Ovary (tissue), 9 donors: ENCODE measurements around the gene DSCAM. TPM values are rescaled to one million over a fixed set of nuclear protein-coding genes. Genes with fewer than 3 reads are reported as not detected.

ENCODE experiments used
- DNase-seq, 5 donors: peaks; one replicate each; pipeline ENCODE4 v3.0.0-alpha.2; 2019 to 2020
- H3K27ac ChIP-seq, 2 donors: fragments of 200-600 bp; one replicate each; pipeline versions ENCODE4 v1.5.1 to v1.8.0; 2019 to 2022
- H3K27me3 ChIP-seq: fragments of 200-600 bp; one replicate; pipeline ENCODE4 v1.8.0; 2022
- H3K36me3 ChIP-seq: fragments of 200-600 bp; sonication (generic); one replicate; pipeline ENCODE4 v1.5.1; 2019
- H3K4me1 ChIP-seq: one replicate; pipeline ENCODE4 v1.8.1; 2013; ENCODE audit warnings: mild to moderate bottlenecking, moderate library complexity; ENCODE audit not compliant: insufficient read depth
- H3K4me3 ChIP-seq: fragments of 200-600 bp; sonication (generic); one replicate; pipeline ENCODE4 v1.5.1; 2017
- H3K9me3 ChIP-seq, 2 donors: fragments of 200-600 bp in 1 of 2; sonication (generic) in 1 of 2; one replicate each; pipeline versions ENCODE4 v1.5.1 to v1.8.1; 2013 to 2019; ENCODE audit warnings: mild to moderate bottlenecking in 1 of 2, moderate library complexity in 1 of 2
- CTCF ChIP-seq, 3 donors: fragments of 450-650 bp in 2 of 3; fragments of 200-600 bp in 1 of 3; IDR thresholded peaks; one replicate each; pipeline versions ENCODE4 v1.5.1 to v1.8.0; 2016 to 2022; ENCODE audit warnings: antibody characterized with exemption in 3 of 3, mild to moderate bottlenecking in 1 of 3
- EP300 ChIP-seq: sonication (generic); formaldehyde crosslinking; IDR thresholded peaks from one replicate; pipeline ENCODE4 v1.6.1; 2017; ENCODE audit warnings: antibody characterized with exemption
- POLR2A ChIP-seq: fragments of 450-650 bp; IDR thresholded peaks from one replicate; pipeline ENCODE4 v1.6.1; 2017; ENCODE audit warnings: antibody characterized with exemption, mild to moderate bottlenecking, moderate library complexity
- WGBS, 3 donors: extraction: QIAGEN DNeasy Blood & Tissue Kit in 1 of 3; methylation state at CpG; one replicate each; pipeline versions ENCODE4 v1.1.5 to v1.1.7; 2013 to 2017; 5-methylcytosine and 5-hydroxymethylcytosine counted together
- intact Hi-C, 4 donors: fragments of 100-400 bp; cut with DNase I; formaldehyde crosslinking; loops; one replicate each; pipeline versions ENCODE4 v1.11.0 to v1.15.1; 2022 to 2023
- polyA plus RNA-seq, 2 donors: library from polyadenylated mRNA; stranded (reverse); fragments of 200-250 nt in 1 of 2; fragments of 350-450 nt in 1 of 2; fragmentation: Illumina TruSeq in 1 of 2; extraction: RNeasy Lipid Tissue Mini Kit (QIAGEN cat#74804) in 1 of 2; gene quantifications; one replicate each; pipeline ENCODE4 v1.2.3, GENCODE V29; 2013 to 2014
- total RNA-seq, 7 donors: library from RNA; depleted of rRNA in 2 of 7; stranded (reverse); fragments of >200 nt in 2 of 7; fragmentation: NEBNext Ultra II Directional in 3 of 7; extraction: Animal tissue kit (Norgen Biotek cat#: 25700) in 3 of 7; gene quantifications; one replicate each; pipeline versions ENCODE4 v1.1.0 to v1.2.4, GENCODE V29; 2016 to 2023
- donor health status: DM: no; HTN: no; CAD: no; lungs with moderate emphysema.
- donor health status: DM: no; HTN: no; CAD: no.
- donor health status: Bipolar disorder and iron deficiency.
- donor health status: DM: yes; HTN: yes; CAD: no.
- donor health status: DM: no; HTN: no; CAD: no.
- donor health status: DM: yes; HTN: yes; CAD: no.

The DSCAM gene
- total and polyA plus RNA-seq, 9 donors = under 0.01 to 0.12 (median 0.04) TPM; not detected in 5

GRCh38 chr21:40014394-40014793, 832.6 kb downstream of the DSCAM start:
- intact Hi-C loops = no loop called here
- DNase-seq = no peak
- no peaks in the 10 kb centered on the region for H3K36me3 ChIP-seq
- no peaks in the 10 kb centered on the region for H3K27me3 ChIP-seq
- H3K4me1 ChIP-seq = no peaks in the 10 kb centered on the region
- no peak for TF ChIP-seq POLR2A
- no peak for TF ChIP-seq EP300
- TF ChIP-seq CTCF (IDR thresholded peaks at IDR 0.05) = no peak
- no peak overlapping the region for H3K4me3 ChIP-seq
- no peak overlapping the region for H3K27ac ChIP-seq
- WGBS, 3 donors = 78 to 93% (median 92%) methylated on average over 9 of the region's 9 CpGs
- H3K9me3 ChIP-seq = peaks cover 0 to 3% of the 10 kb centered on the region in 2 donors

GRCh38 chr21:40013001-40013735, 833.8 kb downstream of the DSCAM start:
- no peaks in the 10 kb centered on the region for H3K27me3 ChIP-seq
- peaks cover 0 to 3% of the 10 kb centered on the region in 2 donors for H3K9me3 ChIP-seq
- no peak overlapping the region for H3K4me3 ChIP-seq
- no peak for TF ChIP-seq CTCF (IDR thresholded peaks at IDR 0.05)
- no peak for TF ChIP-seq POLR2A
- TF ChIP-seq EP300 = no peak
- no peak overlapping the region for H3K27ac ChIP-seq
- H3K36me3 ChIP-seq = no peaks in the 10 kb centered on the region
- intact Hi-C loops = no loop called here
- 82 to 85% (median 85%) methylated on average over 26 of the region's 26 CpGs for WGBS, 3 donors
- no peak for DNase-seq
- no peaks in the 10 kb centered on the region for H3K4me1 ChIP-seq

- intact Hi-C loops = no loop called here
- peaks cover 0 to 3% of the 10 kb centered on the region in 2 donors for H3K9me3 ChIP-seq
- 15 to 26% (median 22%) methylated on average over 1 of the region's 1 CpG for WGBS, 3 donors
- H3K4me1 ChIP-seq = no peaks in the 10 kb centered on the region
- H3K36me3 ChIP-seq = no peaks in the 10 kb centered on the region
- TF ChIP-seq POLR2A (no peak), EP300 (no peak), CTCF (IDR thresholded peaks at IDR 0.05) (no peak)
- no peak overlapping the region for H3K4me3 ChIP-seq
- no peak overlapping the region for H3K27ac ChIP-seq
- no peak for DNase-seq
- H3K27me3 ChIP-seq = no peaks in the 10 kb centered on the region
These were observed 835.6 kb downstream of the DSCAM start for GRCh38 chr21:40011371-40011770.

GRCh38 chr21:40002978-40003377, 844.0 kb downstream of the DSCAM start:
- intact Hi-C loops = no loop called here
- Histone ChIP-seq H3K27me3 (no peaks in the 10 kb centered on the region), H3K4me3 (no peak overlapping the region), H3K4me1 (no peaks in the 10 kb centered on the region), H3K27ac (no peak overlapping the region), H3K36me3 (no peaks in the 10 kb centered on the region), H3K9me3 (no peaks in the 10 kb centered on the region)
- WGBS, 3 donors = 14 to 38% (median 33%) methylated on average over 1 of the region's 1 CpG
- no peak for DNase-seq
- no peak for TF ChIP-seq EP300
- no peak for TF ChIP-seq CTCF (IDR thresholded peaks at IDR 0.05)
- TF ChIP-seq POLR2A = no peak
